ENCODE results near the gene B4GALT6.

B4GALT6 gene

DNA sequence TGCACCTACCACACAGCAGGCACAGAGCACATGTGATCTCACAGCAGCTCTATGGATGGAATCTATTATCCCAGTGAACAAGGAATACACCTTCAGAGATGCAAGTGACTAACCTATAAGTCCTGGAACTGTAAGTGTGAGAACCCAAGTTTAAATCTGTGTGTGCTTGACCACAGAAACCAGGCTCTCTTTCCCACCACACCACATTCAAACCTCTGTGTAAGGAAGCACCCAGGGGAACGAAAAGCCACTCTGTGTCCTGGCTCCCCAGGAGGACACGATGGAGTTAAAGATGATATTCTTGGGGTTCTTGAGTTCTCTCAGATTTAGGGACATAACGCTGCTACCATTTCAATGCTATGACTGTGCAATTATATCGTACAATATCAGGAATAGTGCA, 53.8 kb downstream of the B4GALT6 start:
- no peak for DNase-seq

DNA sequence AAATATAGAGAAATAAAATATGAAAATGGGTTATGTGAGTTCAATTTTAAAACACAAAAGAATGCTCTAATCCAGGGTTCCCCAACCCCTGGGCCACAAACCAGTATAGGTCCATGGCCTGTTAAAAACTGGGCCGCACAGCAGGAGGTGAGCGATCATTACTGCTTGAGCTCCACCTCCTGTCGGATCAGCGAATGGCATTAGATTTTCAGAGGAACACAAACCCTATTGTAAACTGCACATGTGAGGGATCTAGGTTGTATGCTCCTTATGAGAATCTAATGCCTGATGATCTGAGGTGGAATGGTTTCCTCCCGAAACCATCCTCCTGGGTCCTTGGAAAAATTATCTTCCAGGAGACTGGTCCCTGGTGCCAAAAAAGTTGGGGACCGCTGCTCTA, 58.0 kb downstream of the B4GALT6 start:
- no peak for DNase-seq

GRCh38 chr18:31624892-31625640, 59.3 kb downstream of the B4GALT6 start:
- no peak for DNase-seq

DNA sequence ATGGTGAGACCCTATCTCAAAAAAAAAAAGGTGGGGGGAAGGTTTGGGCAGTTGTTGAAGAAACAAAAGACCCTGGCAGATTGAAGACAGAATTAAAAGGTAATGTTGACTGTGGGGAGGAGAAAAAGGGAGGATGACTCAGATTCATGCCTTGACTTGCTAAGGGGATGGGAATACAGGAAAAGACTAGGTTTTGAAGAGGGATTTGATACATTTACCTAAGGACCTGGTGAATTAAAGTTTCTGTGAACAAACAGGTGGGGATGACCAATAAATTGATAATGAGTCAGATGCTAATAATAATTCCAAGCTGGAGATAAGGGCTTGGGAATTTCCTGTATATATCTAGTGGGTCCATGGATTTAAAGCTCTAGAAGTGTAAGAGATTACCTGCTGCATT, 65.1 kb downstream of the B4GALT6 start:
- no peak for DNase-seq

DNA sequence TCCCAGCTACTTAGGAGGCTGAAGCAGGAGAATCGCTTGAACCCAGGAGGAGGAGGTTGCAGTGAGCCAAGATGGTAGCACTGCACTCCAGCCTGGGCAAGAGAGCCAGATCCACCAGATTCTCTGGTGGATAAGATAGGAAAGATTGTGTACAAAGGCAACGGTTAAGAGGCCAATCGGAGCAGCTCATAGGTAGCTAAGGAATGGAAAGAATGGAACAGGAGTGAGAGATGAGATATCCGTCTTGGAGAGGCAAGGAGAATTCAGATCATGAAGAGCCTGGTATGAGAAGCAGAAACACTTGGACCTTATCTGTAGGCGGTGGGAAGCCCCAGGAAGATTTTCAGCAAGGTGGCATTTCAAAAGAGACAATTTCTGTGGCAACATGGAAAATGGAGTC, 65.6 kb downstream of the B4GALT6 start:
- no peak for DNase-seq

DNA sequence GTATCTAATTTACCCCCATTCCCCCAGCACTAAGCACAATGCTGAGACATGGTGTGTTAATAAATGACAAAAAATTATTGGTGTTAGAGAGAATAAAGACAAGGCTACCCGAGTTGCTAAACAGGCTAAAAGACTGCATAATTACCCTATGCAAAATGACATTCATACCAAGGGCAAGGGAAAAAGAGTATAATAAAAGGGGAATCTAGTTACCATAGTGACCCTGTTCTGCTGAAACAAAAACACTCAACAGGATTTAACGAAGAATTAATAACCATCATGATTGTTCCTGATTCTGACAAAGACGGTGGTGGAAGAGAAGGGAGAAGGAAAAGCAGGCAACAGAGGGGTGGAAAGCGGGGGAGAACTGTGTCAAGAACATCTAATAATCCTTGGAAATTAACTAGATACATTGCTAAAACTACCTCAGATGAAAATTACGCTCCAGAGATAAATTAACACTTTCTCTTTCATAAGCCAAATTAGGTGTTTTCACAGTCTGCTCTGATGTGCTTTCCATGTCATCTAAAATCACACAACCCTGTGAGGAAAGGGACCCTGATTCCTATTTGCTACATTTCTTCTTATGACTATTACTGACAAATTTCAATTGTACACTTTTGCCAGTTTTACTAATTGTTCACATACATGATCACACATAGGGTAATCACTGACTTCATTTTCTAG, 67.2 kb downstream of the B4GALT6 start:
- no peak for DNase-seq

GRCh38 chr18:31616586-31616985, 67.8 kb downstream of the B4GALT6 start:
- no peak for DNase-seq

GRCh38 chr18:31614044-31614443, 70.3 kb downstream of the B4GALT6 start:
- DNase-seq: no peak

GRCh38 chr18:31612124-31612523, 72.3 kb downstream of the B4GALT6 start:
- no peak for DNase-seq

DNA sequence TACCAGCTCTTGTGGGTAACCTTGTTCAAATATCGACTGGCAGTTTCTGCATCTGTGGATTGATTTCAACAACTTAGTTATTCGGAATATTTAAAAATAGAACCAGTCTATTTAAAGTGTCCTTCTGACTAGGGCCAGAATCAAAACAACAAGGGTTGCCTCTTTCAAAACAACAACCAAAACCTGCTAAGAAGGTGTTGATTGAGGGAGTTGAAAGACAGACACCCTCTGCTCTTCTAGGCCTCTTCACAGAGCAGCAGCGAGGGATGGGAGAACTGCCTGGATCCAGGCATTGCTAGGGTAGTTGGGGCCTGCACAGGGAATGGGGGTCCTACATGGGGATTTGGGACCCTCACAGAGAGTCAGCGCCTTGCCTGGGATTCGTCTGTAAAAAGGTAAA, 72.9 kb downstream of the B4GALT6 start:
- DNase-seq: no peak

GRCh38 chr18:31610286-31611205, 73.8 kb downstream of the B4GALT6 start:
- DNase-seq: no peak

DNA sequence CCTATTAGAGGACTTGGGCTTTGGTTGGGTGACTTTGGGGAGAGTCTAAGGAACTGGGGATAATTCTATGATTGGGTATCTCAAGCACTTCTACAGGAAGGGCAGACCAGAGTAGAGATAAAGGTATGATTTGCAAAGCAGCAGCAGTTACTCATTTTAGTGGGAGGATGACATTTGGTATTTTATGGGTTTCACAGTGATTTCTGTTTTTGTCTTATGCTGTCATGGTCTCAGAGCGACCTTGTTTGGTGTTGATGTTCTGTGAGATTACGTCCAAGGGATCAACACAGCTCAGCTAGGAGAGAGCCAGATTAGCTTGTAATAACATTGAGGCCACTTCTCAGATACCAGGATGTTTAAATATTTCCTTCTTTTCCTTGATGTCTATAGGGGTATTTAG, 74.5 kb downstream of the B4GALT6 start:
- no peak for DNase-seq

- DNase-seq: no peak
These were observed 77.0 kb downstream of the B4GALT6 start for GRCh38 chr18:31607384-31607783.

DNA sequence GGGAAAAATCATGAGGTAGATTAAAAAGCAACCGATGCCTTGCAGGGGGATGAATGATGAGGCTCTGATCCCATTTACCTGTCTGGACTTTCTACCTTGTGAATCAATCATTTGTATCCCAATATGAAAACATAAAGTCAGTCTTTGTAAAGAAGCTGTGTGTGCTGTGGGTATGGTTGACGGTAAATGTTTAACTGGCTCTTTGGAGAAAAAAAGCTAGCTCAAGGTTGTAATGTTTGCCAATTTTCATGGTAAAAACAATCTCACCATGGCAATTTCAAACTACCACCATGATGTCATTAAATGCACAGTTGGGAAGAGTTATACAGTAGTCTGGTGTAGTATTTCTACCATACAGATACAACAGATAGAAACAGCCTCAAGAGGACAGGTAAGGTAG, 78.1 kb downstream of the B4GALT6 start:
- no peak for DNase-seq

- DNase-seq: no peak
These were observed 81.1 kb downstream of the B4GALT6 start for GRCh38 chr18:31603315-31603714.

DNA sequence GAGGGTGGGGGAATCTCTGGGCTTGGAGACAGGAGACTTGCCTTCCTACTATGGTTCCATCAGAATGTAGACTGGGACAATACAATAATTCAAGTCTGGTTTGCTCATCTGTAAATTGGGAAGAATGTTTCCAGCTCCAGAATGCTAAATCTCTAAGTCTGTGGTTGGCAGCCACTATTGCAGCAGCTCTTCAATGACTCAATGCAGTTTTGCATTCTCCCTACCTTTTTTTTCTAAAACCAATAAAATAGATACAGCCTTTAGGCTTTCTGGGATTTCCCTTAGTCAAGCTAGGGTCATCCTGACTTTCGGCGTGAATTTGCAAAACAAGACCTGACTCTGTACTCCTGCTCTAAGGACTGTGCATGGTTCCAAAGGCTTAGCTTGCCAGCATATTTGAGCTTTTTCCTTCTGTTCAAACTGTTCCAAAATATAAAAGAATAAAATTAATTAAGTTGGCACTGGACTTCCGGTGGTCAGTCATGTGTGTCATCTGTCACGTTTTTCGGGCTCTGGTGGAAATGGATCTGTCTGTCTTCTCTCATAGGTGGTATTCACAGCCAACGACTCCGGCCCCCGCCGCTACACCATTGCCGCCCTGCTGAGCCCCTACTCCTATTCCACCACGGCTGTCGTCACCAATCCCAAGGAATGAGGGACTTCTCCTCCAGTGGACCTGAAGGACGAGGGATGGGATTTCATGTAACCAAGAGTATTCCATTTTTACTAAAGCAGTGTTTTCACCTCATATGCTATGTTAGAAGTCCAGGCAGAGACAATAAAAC, 86.2 kb downstream of the B4GALT6 start:
- DNase-seq: no peak

GRCh38 chr18:31596081-31596872, 88.1 kb downstream of the B4GALT6 start:
- no peak for DNase-seq

DNA sequence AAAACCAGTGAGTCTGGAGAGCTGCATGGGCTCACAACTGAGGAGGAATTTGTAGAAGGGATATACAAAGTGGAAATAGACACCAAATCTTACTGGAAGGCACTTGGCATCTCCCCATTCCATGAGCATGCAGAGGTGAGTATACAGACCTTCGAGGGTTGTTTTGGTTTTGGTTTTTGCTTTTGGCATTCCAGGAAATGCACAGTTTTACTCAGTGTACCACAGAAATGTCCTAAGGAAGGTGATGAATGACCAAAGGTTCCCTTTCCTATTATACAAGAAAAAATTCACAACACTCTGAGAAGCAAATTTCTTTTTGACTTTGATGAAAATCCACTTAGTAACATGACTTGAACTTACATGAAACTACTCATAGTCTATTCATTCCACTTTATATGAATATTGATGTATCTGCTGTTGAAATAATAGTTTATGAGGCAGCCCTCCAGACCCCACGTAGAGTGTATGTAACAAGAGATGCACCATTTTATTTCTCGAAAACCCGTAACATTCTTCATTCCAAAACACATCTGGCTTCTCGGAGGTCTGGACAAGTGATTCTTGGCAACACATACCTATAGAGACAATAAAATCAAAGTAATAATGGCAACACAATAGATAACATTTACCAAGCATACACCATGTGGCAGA, 89.1 kb downstream of the B4GALT6 start:
- DNase-seq: no peak

DNA sequence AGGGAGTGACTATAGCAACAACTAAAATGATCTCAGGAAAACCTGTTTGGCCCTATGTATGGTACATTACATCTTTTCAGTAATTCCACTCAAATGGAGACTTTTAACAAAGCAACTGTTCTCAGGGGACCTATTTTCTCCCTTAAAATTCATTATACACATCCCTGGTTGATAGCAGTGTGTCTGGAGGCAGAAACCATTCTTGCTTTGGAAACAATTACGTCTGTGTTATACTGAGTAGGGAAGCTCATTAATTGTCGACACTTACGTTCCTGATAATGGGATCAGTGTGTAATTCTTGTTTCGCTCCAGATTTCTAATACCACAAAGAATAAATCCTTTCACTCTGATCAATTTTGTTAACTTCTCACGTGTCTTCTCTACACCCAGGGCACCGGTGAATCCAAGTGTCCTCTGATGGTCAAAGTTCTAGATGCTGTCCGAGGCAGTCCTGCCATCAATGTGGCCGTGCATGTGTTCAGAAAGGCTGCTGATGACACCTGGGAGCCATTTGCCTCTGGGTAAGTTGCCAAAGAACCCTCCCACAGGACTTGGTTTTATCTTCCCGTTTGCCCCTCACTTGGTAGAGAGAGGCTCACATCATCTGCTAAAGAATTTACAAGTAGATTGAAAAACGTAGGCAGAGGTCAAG, 91.7 kb downstream of the B4GALT6 start:
- DNase-seq: no peak

DNA sequence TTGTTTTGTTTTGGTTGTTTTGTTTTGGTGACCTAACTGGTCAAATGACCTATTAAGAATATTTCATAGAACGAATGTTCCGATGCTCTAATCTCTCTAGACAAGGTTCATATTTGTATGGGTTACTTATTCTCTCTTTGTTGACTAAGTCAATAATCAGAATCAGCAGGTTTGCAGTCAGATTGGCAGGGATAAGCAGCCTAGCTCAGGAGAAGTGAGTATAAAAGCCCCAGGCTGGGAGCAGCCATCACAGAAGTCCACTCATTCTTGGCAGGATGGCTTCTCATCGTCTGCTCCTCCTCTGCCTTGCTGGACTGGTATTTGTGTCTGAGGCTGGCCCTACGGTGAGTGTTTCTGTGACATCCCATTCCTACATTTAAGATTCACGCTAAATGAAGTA, 92.8 kb downstream of the B4GALT6 start, which contains the start of gene TTR:
TTR (plus strand) TSS at position 250 of the 400 bp plus-strand sequence; CDS start at position 276, 26 bp downstream.
- no peak for DNase-seq

DNA sequence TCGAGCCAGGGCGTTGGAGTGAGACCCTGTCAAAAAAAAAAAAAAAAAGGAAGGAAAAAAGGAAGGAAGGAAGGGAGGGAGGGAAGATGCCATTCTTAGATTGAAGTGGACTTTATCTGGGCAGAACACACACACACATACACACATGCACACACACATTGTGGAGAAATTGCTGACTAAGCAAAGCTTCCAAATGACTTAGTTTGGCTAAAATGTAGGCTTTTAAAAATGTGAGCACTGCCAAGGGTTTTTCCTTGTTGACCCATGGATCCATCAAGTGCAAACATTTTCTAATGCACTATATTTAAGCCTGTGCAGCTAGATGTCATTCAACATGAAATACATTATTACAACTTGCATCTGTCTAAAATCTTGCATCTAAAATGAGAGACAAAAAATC, 93.3 kb downstream of the B4GALT6 start:
- DNase-seq: no peak

Data from activated T-cell treated with anti-CD3 and anti-CD28 coated beads, Interleukin-2, amount 50 U/mL, for 1 hour (primary cell).